ENCODE results near the gene TMEM40. TPM values are rescaled to one million over a fixed set of nuclear protein-coding genes. Genes with fewer than 3 reads are reported as not detected.

The TMEM40 gene
- total and polyA plus RNA-seq, 9 of the 15 experiments (the other 6 are each of a cell fraction or from before 2014, with no cell fraction given) = 0.11 to 0.31 (median 0.14) TPM; not detected in 6

GRCh38 chr3:12775226-12775625 lies 16.2 kb upstream of the TMEM40 start (continued):
- TF ChIP-seq NBN (IDR thresholded peaks at IDR 0.05; ENCODE audit: low read depth) = no peak
- no peak for TF ChIP-seq EGR1 (conservative IDR thresholded peaks at IDR 0.05)
- TF ChIP-seq U2AF2 (optimal IDR thresholded peaks at IDR 0.05; ENCODE audit: low read depth, low read length) = no peak
- no peak for TF ChIP-seq KDM4B (IDR thresholded peaks at IDR 0.05; ENCODE audit: borderline replicate concordance in 2 of 2, low read depth in 1 of 2)
- no peak for TF ChIP-seq NFE2L1 (tag; IDR thresholded peaks at IDR 0.05; ENCODE audit: borderline replicate concordance, low read depth)
- no peak for TF ChIP-seq RBM25 (IDR thresholded peaks at IDR 0.05; ENCODE audit: low read depth, low read length, severe bottlenecking)
- TF ChIP-seq ZNF143 (CRISPR knock-in tag; IDR thresholded peaks at IDR 0.05) = no peak
- TF ChIP-seq CHD4 (IDR thresholded peaks at IDR 0.05; ENCODE audit: insufficient read depth, insufficient replicate concordance, low read depth, low read length, poor library complexity, severe bottlenecking) = no peak
- no peak for TF ChIP-seq RBBP5 (IDR thresholded peaks at IDR 0.05; ENCODE audit: borderline replicate concordance, insufficient read depth, low read length, poor library complexity, severe bottlenecking)
- TF ChIP-seq HDAC1 (IDR thresholded peaks at IDR 0.05) = no peak
- TF ChIP-seq RBM34 (IDR thresholded peaks at IDR 0.05; ENCODE audit: borderline replicate concordance, insufficient read depth, low read length) = no peak

- no peak overlapping the region for H2AFZ ChIP-seq (ENCODE audit: low read depth, low read length)
- ChIA-PET CTCF (ENCODE audit: low intra/inter-chr PET ratio) (no interaction called here), POLR2A (interaction anchor here (0.7 to 1.1 kb wide), 4 partner anchors 24 to 290 kb away, joined by 3 read pairs; no protein-coding TSS in a partner anchor)
- H3K27me3 ChIP-seq (ENCODE audit: control insufficient read depth in 2 of 2, insufficient read depth in 2 of 2, low read length in 2 of 2) = peaks cover 9 to 21% of the 10 kb centered on the region in 2 experiments
- no peaks in the 10 kb centered on the region for H3K79me2 ChIP-seq (ENCODE audit: control insufficient read depth, insufficient read depth, low read length)
- H3K4me2 ChIP-seq (ENCODE audit: insufficient read depth, low read length) = no peak overlapping the region
- ATAC-seq (no peak), DNase-seq (ENCODE audit: extremely low read depth in 1 of 4, low spot score in 3 of 4) (no peak), FAIRE-seq (no peak)
- no peaks in the 10 kb centered on the region for H4K20me1 ChIP-seq (replicated peaks; ENCODE audit: control insufficient read depth, insufficient read depth, low read length)
- BruUV-seq (replicated peaks) = no TSS peak
- H3K9me1 ChIP-seq (ENCODE audit: control insufficient read depth, insufficient read depth, low read length) = no peaks in the 10 kb centered on the region
- H3K4me3 ChIP-seq = no peak overlapping the region
- peaks cover 10% of the 10 kb centered on the region for H3K9me3 ChIP-seq (replicated peaks; ENCODE audit: control insufficient read depth, insufficient read depth, low read depth, low read length)
- intact Hi-C loops (cut with micrococcal nuclease) = no loop called here
- in situ Hi-C loops (cut with MboI) = no loop called here
- H3K36me3 ChIP-seq (ENCODE audit: control insufficient read depth, insufficient read depth, low read length) = no peaks in the 10 kb centered on the region
- 0% methylated on average over 4 of the region's 4 CpGs for WGBS (ENCODE audit: insufficient coverage, low coverage, missing lambda C conversion rate)
- H3K9ac ChIP-seq (ENCODE audit: insufficient read depth in 1 of 2, low read depth in 2 of 2, low read length in 2 of 2) = no peak overlapping the region
- H3K4me1 ChIP-seq (replicated peaks in 1 of 2; ENCODE audit: control insufficient read depth in 2 of 2, insufficient read depth in 2 of 2, low read length in 2 of 2) = peaks cover 0 to 3% of the 10 kb centered on the region in 2 experiments; a peak in 2 of 5 replicates
- no peak overlapping the region for H3K27ac ChIP-seq (ENCODE audit: extremely low read depth, low read depth, low read length)
- no peak for TF ChIP-seq YBX1 (IDR thresholded peaks at IDR 0.05)
- peak; percentile 55 for TF ChIP-seq ZFP36 (IDR thresholded peaks at IDR 0.05; ENCODE audit: low read depth, low read length, partially characterized antibody)
- TF ChIP-seq SNRNP70 (optimal IDR thresholded peaks at IDR 0.05; ENCODE audit: low read depth, low read length) = no peak
- TF ChIP-seq RFX5 (IDR thresholded peaks at IDR 0.05; ENCODE audit: low read depth, low read length) = no peak
- TF ChIP-seq KLF13 (tag; IDR thresholded peaks at IDR 0.05; ENCODE audit: borderline replicate concordance, low read depth) = no peak
- 0 out of 6 replicates have a peak, but pooled peaks of 1 of the 3 experiments have one; percentile 4 for TF ChIP-seq CTCF (IDR thresholded peaks at IDR 0.05 in 2 of 3, conservative IDR thresholded peaks at IDR 0.05 in 1 of 3; ENCODE audit: insufficient read depth in 2 of 3, low read depth in 1 of 3, low read length in 3 of 3)
- TF ChIP-seq MXD1 (CRISPR knock-in tag; IDR thresholded peaks at IDR 0.05; ENCODE audit: borderline replicate concordance, poor library complexity, severe bottlenecking) = no peak
- no peak for TF ChIP-seq SNIP1 (IDR thresholded peaks at IDR 0.05; ENCODE audit: low read depth)
- TF ChIP-seq CREM (IDR thresholded peaks at IDR 0.05; ENCODE audit: low read depth) = no peak
These were observed 15.6 kb upstream of the TMEM40 start for GRCh38 chr3:12774619-12775018.
